HG02610 (cell line): ENCODE data around the gene KLK7.
"Not testable (repeated sequence)": the region's sequence is repeated elsewhere in the genome, so short reads cannot be mapped to it uniquely, and the experiment has no call there.

ENCODE experiments used
- ATAC-seq: cut with Tn5 transposase; IDR thresholded peaks from one replicate; pipeline ENCODE4 v1.9.1; 2021; ENCODE audit warnings: mild to moderate bottlenecking, moderate library complexity; ENCODE audit not compliant: unreplicated experiment

The KLK7 gene

GRCh38 chr19:50978772-50979390 is 4.8 kb downstream of the KLK7 start:
- ATAC-seq: no peak

GRCh38 chr19:50977626-50978025 is 6.1 kb downstream of the KLK7 start:
- no peak for ATAC-seq

GRCh38 chr19:50975766-50976165 is 8.0 kb downstream of the KLK7 start:
- ATAC-seq: no peak

- no peak for ATAC-seq
Observed at GRCh38 chr19:50974702-50975556, 8.8 kb downstream of the KLK7 start.

- ATAC-seq: no peak
Observed at GRCh38 chr19:50972795-50973376, 10.8 kb downstream of the KLK7 start.

GRCh38 chr19:50969810-50970209 is 13.9 kb downstream of the KLK7 start:
- not testable (repeated sequence) for ATAC-seq

GRCh38 chr19:50969413-50969760 is 14.3 kb downstream of the KLK7 start, which contains the start of gene KLK6:
TSS of gene KLK6 (minus strand) at chr19:50969591. CDS start at chr19:50968104, 1,487 bp downstream.
- ATAC-seq: no peak

- no peak for ATAC-seq
Observed at GRCh38 chr19:50968716-50969412, 14.9 kb downstream of the KLK7 start.

- no peak for ATAC-seq
Observed at GRCh38 chr19:50967929-50968715, 15.6 kb downstream of the KLK7 start.

GRCh38 chr19:50964266-50964665 is 19.5 kb downstream of the KLK7 start:
- no peak for ATAC-seq

- no peak for ATAC-seq
Observed at GRCh38 chr19:50963381-50963780, 20.3 kb downstream of the KLK7 start.

GRCh38 chr19:50962245-50962644 is 21.5 kb downstream of the KLK7 start:
- ATAC-seq: no peak

GRCh38 chr19:50959731-50960500 is 23.8 kb downstream of the KLK7 start:
- ATAC-seq: no peak

GRCh38 chr19:50957587-50957986 is 26.1 kb downstream of the KLK7 start:
- no peak for ATAC-seq

GRCh38 chr19:50952910-50953309 is 30.8 kb downstream of the KLK7 start, which contains the start of gene KLK5:
TSS of gene KLK5 (minus strand) at chr19:50953038. CDS start at chr19:50952657, 381 bp downstream.
- no peak for ATAC-seq

GRCh38 chr19:50949861-50950260 is 33.9 kb downstream of the KLK7 start:
- ATAC-seq: no peak

- ATAC-seq: no peak
Observed at GRCh38 chr19:50947123-50947522, 36.6 kb downstream of the KLK7 start.

- no peak for ATAC-seq
Observed at GRCh38 chr19:50944795-50945194, 38.9 kb downstream of the KLK7 start.

GRCh38 chr19:50943074-50943828 is 40.5 kb downstream of the KLK7 start:
- no peak for ATAC-seq
